ENCODE measurements around the gene KLF15.

The KLF15 gene

DNA sequence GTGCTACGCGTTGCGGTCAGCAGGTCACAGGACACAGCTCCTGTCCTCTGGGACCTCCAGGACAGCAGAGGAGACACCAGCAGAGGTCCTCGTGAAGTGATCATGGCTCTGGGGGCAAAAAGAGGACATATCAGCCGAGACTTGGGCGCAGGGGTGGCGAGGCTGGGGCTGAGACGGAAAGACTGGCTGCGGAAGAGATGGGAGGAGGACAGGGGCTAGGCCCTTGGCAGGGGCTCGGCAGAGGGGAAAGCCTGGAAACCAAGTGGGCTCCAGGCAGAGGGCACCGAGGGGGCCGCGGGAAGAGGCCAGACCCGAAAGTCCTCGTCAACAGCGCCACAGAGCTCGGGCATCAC, 32.6 kb upstream of the KLF15 start:
- no peak overlapping the region for H3K4me3 ChIP-seq (replicated peaks; ENCODE audit: low read depth, low read length)
- TF ChIP-seq, protein P1, sequence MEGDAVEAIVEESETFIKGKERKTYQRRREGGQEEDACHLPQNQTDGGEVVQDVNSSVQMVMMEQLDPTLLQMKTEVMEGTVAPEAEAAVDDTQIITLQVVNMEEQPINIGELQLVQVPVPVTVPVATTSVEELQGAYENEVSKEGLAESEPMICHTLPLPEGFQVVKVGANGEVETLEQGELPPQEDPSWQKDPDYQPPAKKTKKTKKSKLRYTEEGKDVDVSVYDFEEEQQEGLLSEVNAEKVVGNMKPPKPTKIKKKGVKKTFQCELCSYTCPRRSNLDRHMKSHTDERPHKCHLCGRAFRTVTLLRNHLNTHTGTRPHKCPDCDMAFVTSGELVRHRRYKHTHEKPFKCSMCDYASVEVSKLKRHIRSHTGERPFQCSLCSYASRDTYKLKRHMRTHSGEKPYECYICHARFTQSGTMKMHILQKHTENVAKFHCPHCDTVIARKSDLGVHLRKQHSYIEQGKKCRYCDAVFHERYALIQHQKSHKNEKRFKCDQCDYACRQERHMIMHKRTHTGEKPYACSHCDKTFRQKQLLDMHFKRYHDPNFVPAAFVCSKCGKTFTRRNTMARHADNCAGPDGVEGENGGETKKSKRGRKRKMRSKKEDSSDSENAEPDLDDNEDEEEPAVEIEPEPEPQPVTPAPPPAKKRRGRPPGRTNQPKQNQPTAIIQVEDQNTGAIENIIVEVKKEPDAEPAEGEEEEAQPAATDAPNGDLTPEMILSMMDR (IDR thresholded peaks at IDR 0.05; ENCODE audit: low read depth, low read length, missing control alignments): no peak
- no peak for DNase-seq (ENCODE audit: extremely low read depth, low read depth)

DNA sequence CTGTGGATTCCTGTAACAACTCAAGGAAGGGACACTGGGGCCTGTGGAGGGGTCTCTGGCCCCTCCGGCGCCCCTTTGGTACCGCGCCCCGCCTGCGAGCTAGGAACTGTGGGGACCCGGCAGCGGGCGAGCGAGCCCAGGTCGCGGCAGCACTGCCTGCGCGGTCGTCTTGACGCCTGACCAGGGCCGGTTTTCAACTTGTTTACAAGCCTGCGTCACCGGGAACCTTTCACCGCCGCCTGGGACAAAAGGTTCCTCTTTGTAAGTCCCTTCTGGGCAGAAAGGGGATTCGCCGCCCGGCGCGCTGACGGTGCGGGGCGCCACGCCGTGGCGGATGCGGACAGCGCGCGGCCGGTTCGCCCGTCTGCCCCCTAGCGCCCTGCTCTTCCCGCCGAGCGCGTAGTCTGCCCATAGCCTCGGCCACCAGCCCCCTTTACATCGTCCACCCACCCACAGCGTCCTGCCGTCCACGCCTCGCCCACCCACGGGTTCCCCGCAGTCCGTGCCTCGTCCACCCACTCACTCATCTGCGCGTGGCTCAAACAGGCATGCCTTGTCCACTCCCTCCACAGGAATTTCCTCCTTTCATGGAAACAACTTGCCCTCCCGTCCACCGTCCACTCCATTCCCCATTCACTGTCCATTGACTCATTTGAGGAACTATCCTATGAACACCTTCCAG, 32.0 kb upstream of the KLF15 start:
- peak overlapping the region; percentile 32 for H3K4me3 ChIP-seq (replicated peaks; ENCODE audit: low read depth, low read length)
- DNase-seq (ENCODE audit: extremely low read depth, low read depth): peak; percentile 32
- TF ChIP-seq, protein P1 (IDR thresholded peaks at IDR 0.05; ENCODE audit: low read depth, low read length, missing control alignments): peak; percentile 92

DNA sequence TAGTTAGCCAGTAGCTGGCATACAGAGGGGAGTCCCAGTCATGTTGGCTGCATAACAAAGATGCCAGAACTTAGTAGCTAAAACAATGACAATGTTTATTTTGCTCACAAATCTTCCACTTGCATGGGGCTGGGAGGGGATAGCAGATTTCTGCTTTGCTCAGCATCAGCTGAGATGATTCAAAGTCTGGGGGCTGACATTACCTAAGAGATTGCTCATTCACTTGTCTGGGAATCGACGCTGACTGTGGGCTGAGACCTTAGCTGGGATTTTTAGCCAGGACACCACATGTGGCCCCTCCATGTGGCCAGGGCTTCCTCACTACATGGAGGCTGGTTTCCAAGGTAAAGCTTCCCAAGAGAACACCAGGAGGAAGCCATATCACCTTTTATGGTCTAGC, 24.8 kb upstream of the KLF15 start:
- no peak overlapping the region for H3K4me3 ChIP-seq (replicated peaks; ENCODE audit: low read depth, low read length)
- TF ChIP-seq, protein P1 (IDR thresholded peaks at IDR 0.05; ENCODE audit: low read depth, low read length, missing control alignments): no peak
- no peak for DNase-seq (ENCODE audit: extremely low read depth, low read depth)

DNA sequence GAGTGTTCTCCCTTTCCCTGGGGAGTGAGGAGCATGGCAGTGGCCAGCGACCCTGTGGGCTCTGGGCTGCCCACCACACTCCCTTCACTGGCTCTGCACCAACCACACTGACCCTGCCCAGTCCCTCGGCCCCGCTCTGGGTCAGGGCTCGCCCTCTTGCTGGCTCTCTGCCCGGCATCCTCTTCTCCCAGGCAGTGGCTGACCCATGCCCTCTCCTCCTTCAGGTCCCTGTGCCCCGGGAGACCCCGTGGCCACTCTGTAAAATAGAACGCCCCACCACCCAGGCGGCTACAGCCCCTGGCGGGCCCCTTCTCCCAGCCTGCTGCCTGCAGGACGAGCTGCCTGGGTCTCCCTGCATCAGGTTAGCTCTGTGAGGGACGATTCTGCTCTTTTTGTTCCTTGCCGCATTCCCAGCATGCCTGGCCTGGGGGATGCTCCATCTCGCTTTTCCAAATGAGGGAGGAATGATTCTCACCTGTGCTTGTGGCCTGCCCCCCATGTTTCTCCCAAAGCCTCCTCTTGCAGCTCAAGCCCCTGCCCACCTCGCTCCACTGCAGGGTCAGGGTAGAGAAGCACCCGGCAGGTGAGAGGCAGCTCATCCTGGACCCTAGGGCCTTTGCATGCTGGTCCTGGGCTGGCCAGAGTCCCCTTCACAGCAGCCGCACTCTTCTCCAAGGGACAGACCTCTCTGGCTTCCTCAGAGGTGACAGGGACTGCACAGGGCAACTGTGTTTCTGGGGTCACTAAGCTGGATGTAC, 23.0 kb upstream of the KLF15 start:
- TF ChIP-seq, protein P1 (IDR thresholded peaks at IDR 0.05; ENCODE audit: low read depth, low read length, missing control alignments): no peak
- DNase-seq (ENCODE audit: extremely low read depth, low read depth): no peak

DNA sequence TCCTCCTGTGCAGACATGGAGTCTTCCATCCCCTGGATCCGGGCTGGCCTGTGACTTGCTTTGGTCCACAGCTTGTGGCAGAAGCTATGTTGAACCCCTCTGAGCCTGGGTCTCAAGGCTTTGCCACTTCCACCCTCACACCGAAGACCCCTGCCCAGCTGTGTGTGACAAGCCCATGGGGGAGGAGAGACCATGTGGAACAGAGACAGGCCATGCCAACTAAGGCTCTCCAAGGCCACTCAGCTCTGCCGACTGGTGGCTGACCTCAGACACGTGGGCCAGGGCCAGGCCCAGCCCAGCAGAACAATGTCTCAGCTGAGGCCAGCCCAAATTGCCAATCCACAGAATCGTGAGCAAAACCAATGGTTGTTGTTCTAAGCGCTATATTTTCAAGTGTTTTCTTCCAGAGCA, 21.1 kb upstream of the KLF15 start:
- TF ChIP-seq, protein P1 (IDR thresholded peaks at IDR 0.05; ENCODE audit: low read depth, low read length, missing control alignments): no peak
- no peak for DNase-seq (ENCODE audit: extremely low read depth, low read depth)
- no peak overlapping the region for H3K4me3 ChIP-seq (replicated peaks; ENCODE audit: low read depth, low read length)

More for the DNA sequence above, 23.0 kb upstream of the KLF15 start:
- no peak overlapping the region for H3K4me3 ChIP-seq (replicated peaks; ENCODE audit: low read depth, low read length)

DNA sequence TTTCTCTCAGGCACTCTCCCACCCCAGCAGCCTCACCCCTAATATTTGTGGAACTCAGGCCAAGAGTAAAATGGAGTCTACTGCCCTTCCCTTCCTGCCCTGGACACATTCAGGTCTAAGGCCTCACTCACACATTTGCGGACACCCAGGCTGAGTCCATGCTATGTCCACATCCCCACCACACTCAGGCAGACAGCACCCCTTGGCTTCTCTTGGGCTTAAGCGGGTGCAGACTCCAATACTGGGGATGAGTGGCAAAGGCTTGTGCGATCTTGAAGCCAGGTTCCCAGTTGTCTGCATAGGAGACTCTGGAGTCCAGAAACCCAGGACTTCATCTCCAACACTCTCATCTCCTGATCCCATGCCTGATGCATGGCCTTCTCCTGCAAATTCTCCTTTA, 20.0 kb upstream of the KLF15 start:
- no peak overlapping the region for H3K4me3 ChIP-seq (replicated peaks; ENCODE audit: low read depth, low read length)
- TF ChIP-seq, protein P1 (IDR thresholded peaks at IDR 0.05; ENCODE audit: low read depth, low read length, missing control alignments): no peak
- no peak for DNase-seq (ENCODE audit: extremely low read depth, low read depth)
